Loucy (cell line): ENCODE data around the gene THAP4.

Experiments
- H2AFZ ChIP-seq: fragments of 200-600 bp; sonication (generic); 2 replicates; pipeline ENCODE4 v1.6.0; 2016; ENCODE audit warnings: antibody characterized with exemption, mild to moderate bottlenecking, low read length, moderate library complexity
- H3F3A ChIP-seq: fragments of 200-600 bp; 2 replicates; pipeline ENCODE4 v1.6.0; 2016; ENCODE audit warnings: antibody characterized with exemption, low read depth, mild to moderate bottlenecking
- H3K27me3 ChIP-seq: fragments of 200-600 bp; sonication (generic); 2 replicates; pipeline ENCODE4 v1.6.1; 2014; ENCODE audit warnings: low read length, mild to moderate bottlenecking; ENCODE audit not compliant: insufficient read depth, poor library complexity, severe bottlenecking
- H3K36me3 ChIP-seq: fragments of 200-600 bp; sonication (generic); 2 replicates; pipeline ENCODE4 v1.6.1; 2016; ENCODE audit warnings: low read length; ENCODE audit not compliant: insufficient read depth
- H3K4me1 ChIP-seq: fragments of 200-600 bp; sonication (generic); 2 replicates; pipeline ENCODE4 v1.5.1; 2014; ENCODE audit warnings: low read length, mild to moderate bottlenecking; ENCODE audit not compliant: insufficient read depth, poor library complexity, severe bottlenecking
- H3K4me2 ChIP-seq: fragments of 200-600 bp; sonication (generic); 2 replicates; pipeline ENCODE4 v1.6.0; 2014; ENCODE audit warnings: antibody characterized with exemption, low read length, low read depth, mild to moderate bottlenecking; ENCODE audit not compliant: poor library complexity, severe bottlenecking
- H3K4me3 ChIP-seq: fragments of 200-600 bp; sonication (generic); 2 replicates; pipeline ENCODE4 v1.5.1; 2014; ENCODE audit warnings: low read length, mild to moderate bottlenecking, mixed read lengths; ENCODE audit not compliant: poor library complexity, severe bottlenecking
- H3K79me2 ChIP-seq: fragments of 200-600 bp; sonication (generic); 2 replicates; pipeline ENCODE4 v1.6.1; 2014; ENCODE audit warnings: low read length; ENCODE audit not compliant: insufficient read depth
- H3K9ac ChIP-seq: fragments of 200-600 bp; sonication (generic); 2 replicates; pipeline ENCODE4 v1.6.0; 2014; ENCODE audit warnings: mild to moderate bottlenecking, low read depth, low read length, moderate library complexity; ENCODE audit not compliant: poor library complexity, severe bottlenecking
- H3K9me2 ChIP-seq: fragments of 200-600 bp; sonication (generic); replicated peaks from 2 replicates; pipeline ENCODE4 v1.6.1; 2016; ENCODE audit warnings: low read depth, low read length, mixed read lengths
- H3K9me3 ChIP-seq: fragments of 200-600 bp; sonication (generic); 2 replicates; pipeline ENCODE4 v1.6.1; 2014; ENCODE audit warnings: mild to moderate bottlenecking, antibody characterized with exemption, low read length, low read depth; ENCODE audit not compliant: insufficient read depth
- H4K20me1 ChIP-seq: fragments of 200-600 bp; sonication (generic); 2 replicates; pipeline ENCODE4 v1.6.0; 2014; ENCODE audit warnings: antibody characterized with exemption, low read length, mild to moderate bottlenecking; ENCODE audit not compliant: insufficient read depth, poor library complexity, severe bottlenecking
- CTCF ChIP-seq: fragments of 200-600 bp; sonication (generic); conservative IDR thresholded peaks from 2 replicates; pipeline ENCODE4 v1.5.1; 2014; ENCODE audit warnings: mild to moderate bottlenecking, antibody characterized with exemption, low read length
- EZH2phosphoT487 ChIP-seq: fragments of 200-600 bp; IDR thresholded peaks from 2 replicates; pipeline ENCODE4 v1.6.1; 2018; ENCODE audit warnings: antibody characterized with exemption, mild to moderate bottlenecking, moderate library complexity, borderline replicate concordance

Gene THAP4

GRCh38 chr2:241673797-241674725, 37.1 kb upstream of the THAP4 start:
- Histone ChIP-seq H3K79me2 (no peaks in the 10 kb centered on the region), H3K9me2 (no peaks in the 10 kb centered on the region), H3K4me2 (no peak overlapping the region), H3K36me3 (peaks cover 62% of the 10 kb centered on the region; the same call in 1 of the 2 replicates), H4K20me1 (no peaks in the 10 kb centered on the region), H3K4me3 (no peak overlapping the region), H3K9me3 (no peaks in the 10 kb centered on the region), H2AFZ (no peak overlapping the region), H3K4me1 (no peaks in the 10 kb centered on the region), H3K27me3 (no peaks in the 10 kb centered on the region), H3K9ac (no peak overlapping the region), H3F3A (no peaks in the 10 kb centered on the region)
- TF ChIP-seq CTCF (no peak; the same call in 1 of the 2 replicates), EZH2phosphoT487 (no peak)

- Histone ChIP-seq H3K4me2 (no peak overlapping the region), H3K4me3 (no peak overlapping the region), H2AFZ (no peak overlapping the region), H4K20me1 (no peaks in the 10 kb centered on the region), H3K9me2 (no peaks in the 10 kb centered on the region), H3K9me3 (no peaks in the 10 kb centered on the region), H3K36me3 (peaks cover 62% of the 10 kb centered on the region; the same call in 1 of the 2 replicates), H3K4me1 (no peaks in the 10 kb centered on the region), H3F3A (no peaks in the 10 kb centered on the region), H3K9ac (no peak overlapping the region), H3K79me2 (no peaks in the 10 kb centered on the region), H3K27me3 (no peaks in the 10 kb centered on the region)
- TF ChIP-seq CTCF = no peak
- no peak for TF ChIP-seq EZH2phosphoT487
Observed at GRCh38 chr2:241673189-241673663, 36.3 kb upstream of the THAP4 start.

- no peak overlapping the region for H3K4me3 ChIP-seq
- no peaks in the 10 kb centered on the region for H3K9me3 ChIP-seq
- H3K27me3 ChIP-seq = no peaks in the 10 kb centered on the region
- no peak overlapping the region for H3K4me2 ChIP-seq
- peaks cover 63% of the 10 kb centered on the region; the same call in 1 of the 2 replicates for H3K36me3 ChIP-seq
- H3K4me1 ChIP-seq = no peaks in the 10 kb centered on the region
- H3K79me2 ChIP-seq = no peaks in the 10 kb centered on the region
- no peak overlapping the region for H3K9ac ChIP-seq
- no peaks in the 10 kb centered on the region for H4K20me1 ChIP-seq
- H3K9me2 ChIP-seq = no peaks in the 10 kb centered on the region
- H3F3A ChIP-seq = no peaks in the 10 kb centered on the region
- TF ChIP-seq CTCF (no peak), EZH2phosphoT487 (no peak)
- no peak overlapping the region for H2AFZ ChIP-seq
Observed at GRCh38 chr2:241672243-241673188, 35.6 kb upstream of the THAP4 start.
